GM12801 (cell line): ENCODE data around the gene VPS51.

ENCODE experiments used
- CTCF ChIP-seq: IDR thresholded peaks from one replicate; pipeline ENCODE4 v1.5.1; 2011; ENCODE audit warnings: control low read depth; ENCODE audit not compliant: insufficient read length; ENCODE audit errors: extremely low read depth

Gene VPS51

GRCh38 chr11:65058012-65058411, 38.0 kb upstream of the VPS51 start:
- TF ChIP-seq CTCF = no peak

GRCh38 chr11:65058419-65059054, 37.5 kb upstream of the VPS51 start, which contains the start of gene NAALADL1:
NAALADL1 (minus strand) TSS chr11:65058553; CDS start chr11:65058521, 32 bp downstream.
- no peak for TF ChIP-seq CTCF

GRCh38 chr11:65059523-65059922, 36.5 kb upstream of the VPS51 start:
- TF ChIP-seq CTCF = no peak

GRCh38 chr11:65059959-65060824, 35.8 kb upstream of the VPS51 start:
- no peak for TF ChIP-seq CTCF

- no peak for TF ChIP-seq CTCF
Observed at GRCh38 chr11:65060913-65061408, 35.1 kb upstream of the VPS51 start.

- TF ChIP-seq CTCF = no peak
Observed at GRCh38 chr11:65063532-65063931, 32.5 kb upstream of the VPS51 start.

- no peak for TF ChIP-seq CTCF
Observed at GRCh38 chr11:65064847-65065240, 31.2 kb upstream of the VPS51 start.
